ENCODE data around the gene PRKAR2A.

DNA sequence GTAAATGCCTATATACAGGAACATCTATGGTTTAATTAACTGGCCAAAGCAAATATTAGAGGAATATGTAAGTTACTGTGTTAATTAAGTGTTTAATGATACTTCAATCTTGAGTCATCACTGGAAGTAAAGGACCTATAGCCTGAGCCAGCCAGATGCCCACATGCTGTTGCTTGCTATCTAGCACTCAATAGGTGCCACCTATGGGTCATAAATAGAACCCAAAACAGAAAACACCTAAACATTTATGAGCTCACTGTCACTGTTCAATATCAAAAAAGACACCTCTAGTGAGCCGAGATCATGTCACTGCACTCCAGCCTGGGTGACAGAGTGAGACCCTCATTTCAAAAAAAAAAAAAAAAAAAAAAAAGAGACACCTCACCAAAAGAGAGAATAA lies 82.3 kb downstream of the PRKAR2A start:
- TF ChIP-seq, protein P1, sequence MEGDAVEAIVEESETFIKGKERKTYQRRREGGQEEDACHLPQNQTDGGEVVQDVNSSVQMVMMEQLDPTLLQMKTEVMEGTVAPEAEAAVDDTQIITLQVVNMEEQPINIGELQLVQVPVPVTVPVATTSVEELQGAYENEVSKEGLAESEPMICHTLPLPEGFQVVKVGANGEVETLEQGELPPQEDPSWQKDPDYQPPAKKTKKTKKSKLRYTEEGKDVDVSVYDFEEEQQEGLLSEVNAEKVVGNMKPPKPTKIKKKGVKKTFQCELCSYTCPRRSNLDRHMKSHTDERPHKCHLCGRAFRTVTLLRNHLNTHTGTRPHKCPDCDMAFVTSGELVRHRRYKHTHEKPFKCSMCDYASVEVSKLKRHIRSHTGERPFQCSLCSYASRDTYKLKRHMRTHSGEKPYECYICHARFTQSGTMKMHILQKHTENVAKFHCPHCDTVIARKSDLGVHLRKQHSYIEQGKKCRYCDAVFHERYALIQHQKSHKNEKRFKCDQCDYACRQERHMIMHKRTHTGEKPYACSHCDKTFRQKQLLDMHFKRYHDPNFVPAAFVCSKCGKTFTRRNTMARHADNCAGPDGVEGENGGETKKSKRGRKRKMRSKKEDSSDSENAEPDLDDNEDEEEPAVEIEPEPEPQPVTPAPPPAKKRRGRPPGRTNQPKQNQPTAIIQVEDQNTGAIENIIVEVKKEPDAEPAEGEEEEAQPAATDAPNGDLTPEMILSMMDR (IDR thresholded peaks at IDR 0.05): no peak
- no peak for TF ChIP-seq POLR2AphosphoS5 (IDR thresholded peaks at IDR 0.05; ENCODE audit: insufficient read depth in 1 of 2, low read depth in 1 of 2)

Measured in vagina (tissue), 2 donors.